Measurements from ENCODE around the gene RASGEF1C.
A peak's percentile ranks its signal among the peaks of the same experiment; 100 is the strongest.

RASGEF1C gene

DNA sequence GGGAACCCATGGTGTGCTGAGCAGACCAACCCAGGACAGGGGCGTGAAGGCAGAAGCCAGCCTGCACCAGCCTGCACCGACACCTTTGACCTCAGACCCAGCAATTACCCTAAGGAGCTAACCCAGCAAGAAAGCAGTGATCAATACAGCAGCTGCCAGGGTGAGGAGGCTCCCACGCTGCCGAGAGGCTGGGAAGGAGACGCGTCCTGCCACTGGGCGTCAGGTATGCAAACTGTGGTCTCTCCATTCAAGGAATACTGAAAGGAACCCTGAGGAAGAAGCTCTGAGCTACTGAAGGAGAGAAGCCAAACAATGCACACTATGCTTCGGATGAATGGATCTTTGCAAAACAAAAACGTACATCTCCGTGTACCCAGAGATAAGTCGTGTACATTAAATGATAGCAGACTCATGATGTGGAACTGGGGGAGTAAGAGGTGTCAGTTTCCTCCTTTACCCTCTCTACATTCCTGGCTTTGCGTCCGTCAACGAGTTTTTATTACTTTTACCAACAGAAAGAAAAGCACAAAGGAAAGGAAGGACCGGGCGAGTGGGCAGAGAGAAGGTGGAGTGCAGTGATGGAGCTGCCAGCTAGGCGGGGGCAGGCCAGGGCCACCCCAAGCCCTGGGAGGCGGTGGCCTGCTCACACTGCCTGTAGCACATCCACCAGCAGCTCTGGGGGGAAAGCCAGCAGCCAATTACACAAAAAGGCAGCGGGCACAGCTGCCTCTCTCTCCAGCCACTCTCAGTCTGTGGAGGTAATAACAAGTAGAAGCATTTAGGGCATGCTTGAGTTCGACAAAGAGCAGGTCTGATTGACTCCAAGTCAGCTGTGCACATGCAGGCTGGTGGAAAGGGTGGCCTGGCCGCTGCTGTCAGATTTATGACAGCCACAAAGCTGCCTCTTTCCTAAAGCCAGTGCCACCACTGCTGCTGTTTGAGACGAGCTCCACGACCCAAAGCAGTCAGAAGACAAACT, 29.3 kb downstream of the RASGEF1C start:
- DNase-seq (ENCODE audit: low spot score), result no peak

GRCh38 chr5:180178531-180179441, 30.2 kb downstream of the RASGEF1C start:
- no peak for DNase-seq (ENCODE audit: low spot score)

DNA sequence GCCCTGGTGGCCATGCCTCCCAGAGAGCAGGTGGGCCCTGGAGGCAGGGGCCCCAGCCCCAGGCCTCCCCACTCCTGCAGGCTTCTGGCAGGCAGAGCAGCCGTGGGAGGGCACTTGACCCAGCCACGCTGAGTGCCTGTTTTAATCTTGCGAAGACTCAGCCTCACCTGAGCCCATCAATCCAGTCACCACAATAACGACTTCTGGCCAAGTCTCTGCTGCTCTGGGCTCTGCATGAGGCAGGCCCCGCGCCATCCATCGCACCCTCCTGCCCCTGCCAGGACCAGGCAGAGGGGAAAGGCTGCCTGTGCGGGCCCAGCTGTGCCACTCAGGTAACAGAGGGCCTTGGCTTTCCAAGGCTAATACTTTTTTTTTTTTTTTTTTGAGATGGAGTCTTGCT, 32.8 kb downstream of the RASGEF1C start:
- DNase-seq (ENCODE audit: low spot score), result no peak

- DNase-seq (ENCODE audit: low spot score), result no peak
These were observed 34.0 kb downstream of the RASGEF1C start for GRCh38 chr5:180175015-180175431.

- no peak for DNase-seq (ENCODE audit: low spot score)
These were observed 34.4 kb downstream of the RASGEF1C start for GRCh38 chr5:180174587-180174972.

GRCh38 chr5:180173875-180174586, 35.0 kb downstream of the RASGEF1C start:
- DNase-seq (ENCODE audit: low spot score), result no peak

DNA sequence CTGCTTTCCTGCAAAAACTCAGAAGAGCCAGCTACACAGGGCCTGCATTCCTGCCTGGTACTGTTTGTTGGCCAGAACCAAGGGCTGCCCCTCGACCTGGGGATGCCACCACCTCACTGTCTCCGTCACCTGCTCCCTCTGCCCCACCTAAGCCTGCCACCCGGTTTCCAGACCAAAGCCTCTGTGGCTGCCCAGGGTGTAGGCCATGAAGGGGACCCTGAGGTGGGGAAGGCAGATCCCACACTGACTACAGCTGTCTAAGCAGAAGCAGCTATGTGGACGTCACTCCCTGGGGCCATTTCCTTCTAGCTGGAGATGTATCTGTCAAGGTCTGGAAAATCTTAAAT, 35.8 kb downstream of the RASGEF1C start:
- no peak for DNase-seq (ENCODE audit: low spot score)

DNA sequence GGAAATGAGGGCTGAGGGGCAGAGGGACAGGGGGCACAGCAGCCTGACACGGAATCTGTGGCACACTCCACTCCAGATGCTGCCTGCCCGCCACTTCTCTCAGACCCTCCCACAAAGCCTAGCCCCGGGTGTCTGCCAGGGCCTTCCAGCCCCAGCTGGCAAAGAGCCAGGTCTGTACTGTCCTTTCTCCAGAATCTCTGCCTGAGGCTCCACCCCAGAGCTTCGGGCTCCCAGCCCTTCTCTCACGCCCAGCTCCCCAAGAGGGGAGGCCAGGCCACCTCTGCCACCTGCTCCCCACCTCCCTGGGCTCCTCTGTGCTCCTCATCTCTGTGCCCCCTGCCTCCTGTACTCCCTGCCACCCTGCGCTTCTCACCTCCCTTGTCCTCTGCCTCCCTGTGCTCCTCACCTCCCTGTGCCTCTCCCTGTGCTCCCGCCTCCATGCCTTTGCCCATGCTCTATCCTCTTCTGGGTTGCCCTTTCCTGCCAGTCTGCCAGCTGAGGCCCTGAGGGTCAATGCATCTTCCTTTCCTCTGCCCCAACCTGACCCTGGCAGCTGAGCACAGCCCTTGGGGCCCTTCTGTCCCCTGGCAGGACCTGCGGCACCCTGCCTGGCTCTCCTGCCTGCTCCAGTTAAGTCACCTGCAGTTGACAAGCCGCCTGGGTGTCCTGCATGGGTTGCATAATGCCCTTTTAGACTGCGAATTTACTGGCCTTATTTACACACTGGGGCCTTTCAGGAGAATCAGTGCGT, 36.4 kb downstream of the RASGEF1C start:
- DNase-seq (ENCODE audit: low spot score), result no peak

DNA sequence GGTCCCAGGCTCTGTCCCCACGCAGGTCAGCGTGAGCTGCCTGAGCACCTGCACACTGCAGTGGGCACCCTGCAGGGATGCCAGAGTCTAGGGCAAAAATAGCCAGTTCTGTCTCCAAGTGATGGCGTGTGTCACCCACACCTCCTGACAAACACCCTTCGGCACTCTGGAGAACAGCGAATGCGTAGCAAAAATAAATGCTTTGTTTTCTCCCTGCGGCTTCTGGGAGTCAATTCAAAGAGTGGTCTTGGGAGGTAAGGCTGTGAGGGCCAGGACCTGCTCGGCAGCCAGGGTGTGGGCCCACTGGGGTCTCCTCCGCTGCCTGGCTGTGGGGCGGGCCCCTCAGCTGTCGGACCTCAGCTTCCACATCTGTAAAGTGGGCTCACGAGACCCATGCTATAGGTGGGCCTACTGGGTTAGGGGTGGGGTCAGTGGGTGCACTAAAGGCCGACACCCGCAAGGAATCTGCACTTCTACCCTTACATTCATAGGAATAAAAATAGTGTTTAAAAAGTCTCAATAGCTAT, 37.4 kb downstream of the RASGEF1C start:
- no peak for DNase-seq (ENCODE audit: low spot score)

- DNase-seq (ENCODE audit: low spot score), result no peak
These were observed 38.0 kb downstream of the RASGEF1C start for GRCh38 chr5:180170810-180171567.

GRCh38 chr5:180170106-180170809, 38.8 kb downstream of the RASGEF1C start:
- no peak for DNase-seq (ENCODE audit: low spot score)

DNA sequence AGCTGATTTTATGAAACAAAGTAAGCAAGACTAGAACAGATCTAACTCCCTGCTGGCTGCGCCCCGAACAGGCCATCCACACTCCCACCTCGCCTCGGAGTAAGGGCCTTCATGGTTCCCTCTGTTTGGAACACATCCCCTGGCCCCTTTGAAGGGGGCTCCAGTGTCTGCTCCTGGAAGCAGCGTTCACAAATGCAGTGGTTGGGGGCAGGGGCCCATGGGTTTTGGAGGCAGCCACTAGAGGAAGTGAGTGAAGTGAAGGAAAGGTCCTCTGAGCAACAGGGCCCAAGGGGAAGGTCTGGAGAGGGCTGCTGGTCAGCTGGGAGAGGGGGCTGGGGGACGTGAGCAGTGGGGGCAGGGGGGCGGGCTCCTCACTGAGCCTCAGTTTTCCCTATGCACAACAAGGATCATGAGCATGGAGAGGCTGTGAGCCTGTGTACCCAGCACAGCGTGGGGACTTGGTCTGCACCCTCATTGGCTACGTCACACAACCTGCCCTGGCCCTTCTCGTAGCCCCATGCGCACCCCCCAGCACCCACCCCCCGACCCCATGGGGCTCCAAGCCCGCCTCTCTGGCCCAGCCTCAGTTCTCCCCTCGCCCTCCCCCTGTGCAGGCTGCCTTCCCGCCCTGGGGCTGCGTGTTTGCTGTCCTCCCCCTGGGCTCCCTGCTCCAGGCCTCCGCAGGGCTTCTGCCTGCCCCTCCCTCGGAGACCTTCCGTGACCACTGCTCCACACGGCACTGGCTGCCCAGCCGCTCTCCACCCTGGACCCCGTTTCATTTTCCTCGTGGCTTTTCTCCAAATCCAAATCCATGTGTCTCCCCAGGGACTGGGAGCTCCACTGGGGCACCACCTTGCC, 39.5 kb downstream of the RASGEF1C start:
- no peak for DNase-seq (ENCODE audit: low spot score)

GRCh38 chr5:180168758-180169157, 40.3 kb downstream of the RASGEF1C start:
- no peak for DNase-seq (ENCODE audit: low spot score)

DNA sequence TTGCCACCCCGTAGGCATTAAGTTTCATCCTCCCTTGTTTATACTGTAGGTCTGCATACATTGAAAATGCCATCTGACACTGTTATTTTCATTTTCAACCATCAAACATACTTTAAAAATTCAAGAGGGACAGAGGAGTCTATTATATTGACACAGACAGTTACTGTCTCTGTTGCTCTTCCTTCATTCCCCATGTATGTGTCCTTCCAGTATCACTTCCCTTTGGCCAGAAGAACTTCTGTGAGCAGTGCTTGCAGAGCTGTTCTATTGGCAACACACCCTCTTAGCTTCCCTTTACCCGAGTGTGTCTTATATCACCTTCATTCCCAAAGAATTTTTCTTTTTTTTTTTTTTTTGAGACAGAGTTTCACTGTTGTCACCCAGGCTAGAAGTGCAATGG, 42.8 kb downstream of the RASGEF1C start:
- no peak for DNase-seq (ENCODE audit: low spot score)

GRCh38 chr5:180162304-180162661, 46.7 kb downstream of the RASGEF1C start:
- DNase-seq (ENCODE audit: low spot score), result no peak

DNA sequence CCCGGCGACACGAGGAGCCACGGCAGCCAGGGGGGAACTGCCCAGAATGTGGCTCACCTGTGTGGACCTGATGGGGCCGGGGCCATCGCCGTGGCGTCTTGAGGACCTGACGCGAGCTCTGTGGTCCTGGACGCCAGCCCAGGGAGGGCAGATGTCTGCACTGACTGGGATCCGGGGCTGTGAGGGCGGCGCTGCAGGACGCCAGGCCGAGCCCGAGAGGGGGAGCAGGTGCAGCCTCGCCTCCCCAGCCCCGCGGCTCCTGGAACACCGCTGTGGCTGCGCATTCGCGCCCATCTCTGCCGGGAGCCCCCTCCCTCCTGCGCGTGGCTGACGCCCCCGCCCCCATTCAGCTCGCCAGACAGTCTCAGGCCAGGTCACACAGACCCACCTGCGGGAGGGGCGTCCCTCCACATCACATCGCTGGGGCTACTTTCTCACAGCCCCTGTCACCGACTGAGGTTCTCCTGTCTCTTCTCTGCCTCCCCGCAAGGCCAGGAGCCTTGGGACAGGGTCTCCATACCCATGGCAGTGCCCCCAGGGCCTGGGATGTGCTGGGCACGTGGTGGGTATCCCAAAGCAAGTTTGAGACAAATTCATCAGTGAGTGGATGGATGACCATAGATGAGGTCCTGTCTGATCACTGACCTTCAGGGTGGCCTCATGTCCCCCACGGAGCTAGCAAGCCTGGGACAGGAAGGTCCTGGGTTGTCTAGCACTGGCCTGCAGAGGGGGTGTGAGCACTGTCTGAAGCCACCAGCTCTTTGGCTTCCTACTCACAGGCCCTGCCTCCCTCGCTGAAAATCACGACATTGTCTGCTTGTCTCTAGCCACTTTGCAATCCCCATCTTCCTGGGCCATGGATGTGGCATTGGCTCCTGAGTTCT, 47.3 kb downstream of the RASGEF1C start:
- DNase-seq (ENCODE audit: low spot score), result peak; percentile 24

GRCh38 chr5:180160789-180161188, 48.2 kb downstream of the RASGEF1C start:
- DNase-seq (ENCODE audit: low spot score), result no peak

GRCh38 chr5:180160215-180160614, 48.8 kb downstream of the RASGEF1C start:
- DNase-seq (ENCODE audit: low spot score), result no peak
